ENCODE measurements around the gene RNF6. TPM values are rescaled to one million over a fixed set of nuclear protein-coding genes. Genes with fewer than 3 reads are reported as not detected.
"Not testable (repeated sequence)": the region's sequence is repeated elsewhere in the genome, so short reads cannot be mapped to it uniquely, and the experiment has no call there.

Gene RNF6
- total RNA-seq, 1 donor from 2014 or later = 24.2 TPM

DNA sequence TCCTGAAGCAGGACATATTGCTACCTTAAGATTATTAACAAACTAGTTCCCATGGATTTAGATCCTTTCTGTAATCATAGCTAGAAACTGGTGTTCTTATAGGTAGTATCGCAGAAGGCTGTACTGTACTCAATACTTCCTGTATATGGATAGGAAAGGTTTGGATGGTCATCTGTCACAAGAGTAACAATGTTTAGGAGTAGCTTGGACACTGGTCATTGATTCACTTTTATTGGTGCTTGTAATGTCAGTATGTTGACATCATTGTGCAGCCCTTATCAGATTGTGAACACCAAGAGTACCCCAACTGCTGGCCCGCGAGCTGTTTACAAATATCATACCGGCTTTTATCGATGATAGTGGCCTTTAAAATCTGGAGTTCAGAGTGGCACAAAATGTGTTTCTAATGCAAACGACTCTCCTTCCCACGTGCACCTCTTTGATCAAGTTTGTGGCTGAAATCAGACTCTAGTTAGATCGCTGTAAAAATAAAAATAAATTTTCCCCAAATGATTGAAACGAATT is 31.2 kb upstream of the RNF6 start:
- TF ChIP-seq, protein P1, sequence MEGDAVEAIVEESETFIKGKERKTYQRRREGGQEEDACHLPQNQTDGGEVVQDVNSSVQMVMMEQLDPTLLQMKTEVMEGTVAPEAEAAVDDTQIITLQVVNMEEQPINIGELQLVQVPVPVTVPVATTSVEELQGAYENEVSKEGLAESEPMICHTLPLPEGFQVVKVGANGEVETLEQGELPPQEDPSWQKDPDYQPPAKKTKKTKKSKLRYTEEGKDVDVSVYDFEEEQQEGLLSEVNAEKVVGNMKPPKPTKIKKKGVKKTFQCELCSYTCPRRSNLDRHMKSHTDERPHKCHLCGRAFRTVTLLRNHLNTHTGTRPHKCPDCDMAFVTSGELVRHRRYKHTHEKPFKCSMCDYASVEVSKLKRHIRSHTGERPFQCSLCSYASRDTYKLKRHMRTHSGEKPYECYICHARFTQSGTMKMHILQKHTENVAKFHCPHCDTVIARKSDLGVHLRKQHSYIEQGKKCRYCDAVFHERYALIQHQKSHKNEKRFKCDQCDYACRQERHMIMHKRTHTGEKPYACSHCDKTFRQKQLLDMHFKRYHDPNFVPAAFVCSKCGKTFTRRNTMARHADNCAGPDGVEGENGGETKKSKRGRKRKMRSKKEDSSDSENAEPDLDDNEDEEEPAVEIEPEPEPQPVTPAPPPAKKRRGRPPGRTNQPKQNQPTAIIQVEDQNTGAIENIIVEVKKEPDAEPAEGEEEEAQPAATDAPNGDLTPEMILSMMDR (IDR thresholded peaks at IDR 0.05; ENCODE audit: unreplicated experiment) = no peak
- peak overlapping the region; percentile 94 for H3K27ac Mint-ChIP-seq
- H3K4me1 Mint-ChIP-seq = peaks cover 34% of the 10 kb centered on the region
- no peaks in the 10 kb centered on the region for H3K27me3 Mint-ChIP-seq (ENCODE audit: low read depth)
- no peaks in the 10 kb centered on the region for H3K9me3 Mint-ChIP-seq
- no peaks in the 10 kb centered on the region for H3K36me3 Mint-ChIP-seq
- no peak for DNase-seq (ENCODE audit: low spot score in 2 of 2, unreplicated experiment in 2 of 2)
- peak overlapping the region; percentile 92 for H3K4me3 Mint-ChIP-seq

DNA sequence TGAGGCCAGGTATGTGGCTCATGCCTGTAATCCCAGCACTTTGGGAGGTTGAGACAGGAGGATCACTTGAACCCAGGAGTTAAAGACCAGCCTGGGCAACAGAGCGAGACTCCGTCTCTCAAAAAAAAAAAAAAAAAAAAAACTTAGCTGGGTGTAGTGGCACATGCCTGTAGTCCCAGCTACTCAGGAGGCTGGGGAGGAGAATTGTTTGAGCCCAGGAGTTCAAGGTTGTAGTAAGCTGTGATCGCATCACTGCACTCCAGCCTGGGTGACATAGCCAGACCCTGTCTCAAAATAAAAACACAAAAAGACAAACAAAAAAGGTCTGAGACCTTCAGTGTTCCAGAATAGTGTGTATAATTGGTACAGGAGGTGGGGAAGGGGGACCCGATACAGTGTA is 29.9 kb upstream of the RNF6 start:
- not testable (repeated sequence) for H3K36me3 Mint-ChIP-seq; H3K9me3 Mint-ChIP-seq; H3K27ac Mint-ChIP-seq; H3K27me3 Mint-ChIP-seq (ENCODE audit: low read depth); DNase-seq (ENCODE audit: low spot score in 2 of 2, unreplicated experiment in 2 of 2); H3K4me3 Mint-ChIP-seq
- peaks cover 24% of the 10 kb centered on the region for H3K4me1 Mint-ChIP-seq

DNA sequence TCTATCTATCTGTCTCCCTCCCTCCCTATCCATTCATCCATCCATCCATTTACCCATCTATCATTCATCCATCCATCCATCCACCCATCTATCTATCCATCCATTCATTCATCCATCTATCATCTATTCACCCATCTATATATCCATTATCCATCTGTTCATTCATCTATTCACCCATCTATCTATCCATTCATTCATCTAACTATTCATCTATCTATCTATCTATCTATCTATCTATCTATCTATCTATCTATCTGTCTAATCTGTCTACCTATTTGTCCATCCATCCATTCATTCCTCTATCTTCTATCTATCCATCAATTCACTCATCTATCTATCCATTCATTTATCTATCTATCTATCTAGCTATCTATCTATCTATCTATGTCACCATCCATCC is 27.4 kb upstream of the RNF6 start:
- Mint-ChIP-seq H3K27ac (no peak overlapping the region), H3K4me1 (peaks cover 1% of the 10 kb centered on the region), H3K9me3 (no peaks in the 10 kb centered on the region), H3K27me3 (ENCODE audit: low read depth) (no peaks in the 10 kb centered on the region), H3K4me3 (no peak overlapping the region), H3K36me3 (no peaks in the 10 kb centered on the region)
- TF ChIP-seq, protein P1 (IDR thresholded peaks at IDR 0.05; ENCODE audit: unreplicated experiment) = no peak
- no peak for DNase-seq (ENCODE audit: low spot score in 2 of 2, unreplicated experiment in 2 of 2)

- Mint-ChIP-seq H3K4me3 (no peak overlapping the region), H3K27ac (no peak overlapping the region), H3K27me3 (ENCODE audit: low read depth) (no peaks in the 10 kb centered on the region), H3K9me3 (peaks cover 6% of the 10 kb centered on the region), H3K4me1 (no peaks in the 10 kb centered on the region), H3K36me3 (no peaks in the 10 kb centered on the region)
- TF ChIP-seq, protein P1 (IDR thresholded peaks at IDR 0.05; ENCODE audit: unreplicated experiment) = no peak
- no peak for DNase-seq (ENCODE audit: low spot score in 2 of 2, unreplicated experiment in 2 of 2)
Measured at GRCh38 chr13:26247608-26248007, 25.5 kb upstream of the RNF6 start.

DNA sequence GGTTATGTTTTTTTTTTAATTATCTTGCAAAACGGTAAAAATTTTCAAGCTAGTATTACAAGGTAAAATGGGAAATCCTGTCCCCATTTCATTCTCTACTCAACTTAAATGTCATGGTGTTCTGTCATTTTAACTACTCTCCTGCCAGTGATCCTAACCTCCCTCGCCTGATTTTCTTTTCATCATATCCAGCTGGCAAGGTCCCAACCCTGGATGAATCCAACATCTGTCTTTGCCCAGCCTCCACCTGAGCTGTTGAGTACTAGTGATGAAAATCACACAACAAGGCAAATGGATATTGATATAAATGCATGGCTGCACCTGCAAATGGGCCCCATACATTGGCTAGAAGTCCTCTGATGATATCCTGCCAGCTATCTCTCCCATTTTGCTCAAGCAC is 24.9 kb upstream of the RNF6 start:
- no peaks in the 10 kb centered on the region for H3K4me1 Mint-ChIP-seq
- H3K9me3 Mint-ChIP-seq = peaks cover 12% of the 10 kb centered on the region
- H3K27ac Mint-ChIP-seq = no peak overlapping the region
- H3K36me3 Mint-ChIP-seq = no peaks in the 10 kb centered on the region
- no peak overlapping the region for H3K4me3 Mint-ChIP-seq
- H3K27me3 Mint-ChIP-seq (ENCODE audit: low read depth) = no peaks in the 10 kb centered on the region
- TF ChIP-seq, protein P1 (IDR thresholded peaks at IDR 0.05; ENCODE audit: unreplicated experiment) = no peak
- no peak for DNase-seq (ENCODE audit: low spot score in 2 of 2, unreplicated experiment in 2 of 2)

DNA sequence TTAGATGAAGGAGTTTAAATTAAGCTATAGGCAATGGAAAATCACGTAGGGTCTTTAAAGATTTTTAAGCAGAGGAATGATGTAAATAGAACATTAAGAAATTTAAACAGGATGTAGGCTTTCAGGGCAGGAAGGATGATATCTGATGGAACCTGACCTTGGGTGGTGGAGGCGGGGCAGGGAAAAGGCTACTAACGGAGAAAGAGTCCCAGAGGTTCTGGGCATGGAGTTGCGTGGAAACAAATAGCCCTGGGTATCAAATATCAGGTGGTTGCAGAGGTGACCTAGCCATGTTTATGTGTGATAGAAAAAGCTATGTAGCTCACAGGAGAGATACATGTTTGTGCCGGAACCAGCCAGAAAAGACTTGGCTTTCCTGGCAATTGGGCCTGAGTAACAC is 24.0 kb upstream of the RNF6 start:
- TF ChIP-seq, protein P1 (IDR thresholded peaks at IDR 0.05; ENCODE audit: unreplicated experiment) = no peak
- Mint-ChIP-seq H3K4me3 (no peak overlapping the region), H3K27ac (no peak overlapping the region), H3K4me1 (no peaks in the 10 kb centered on the region), H3K36me3 (no peaks in the 10 kb centered on the region), H3K9me3 (peaks cover 15% of the 10 kb centered on the region), H3K27me3 (ENCODE audit: low read depth) (no peaks in the 10 kb centered on the region)
- DNase-seq (ENCODE audit: low spot score in 2 of 2, unreplicated experiment in 2 of 2) = no peak
